ENCODE measurements around the gene BPNT1. TPM values are rescaled to one million over a fixed set of nuclear protein-coding genes. Genes with fewer than 3 reads are reported as not detected.
A peak's percentile ranks its signal among the peaks of the same experiment; 100 is the strongest.

BPNT1 gene
- total and polyA plus RNA-seq, 2 of the 13 experiments (the other 11 are each of a cell fraction or from before 2014, with no cell fraction given) = 35.2 to 43.9 TPM

GRCh38 chr1:220046052-220046930 lies 43.3 kb downstream of the BPNT1 start, which contains the start of gene EPRS1 (continued):
- TF ChIP-seq USF2 (IDR thresholded peaks at IDR 0.05; ENCODE audit: low read depth, low read length) = no peak
- TF ChIP-seq USF2 (CRISPR knock-in tag; IDR thresholded peaks at IDR 0.05; ENCODE audit: borderline replicate concordance) = no peak
- TF ChIP-seq ZBTB39 (CRISPR knock-in tag; IDR thresholded peaks at IDR 0.05) = no peak
- 0 out of 2 replicates have a peak, but pooled peaks have one; percentile 39 for TF ChIP-seq NFATC3 (CRISPR knock-in tag; IDR thresholded peaks at IDR 0.05)
- no peak for TF ChIP-seq NONO (IDR thresholded peaks at IDR 0.05)
- TF ChIP-seq NONO (CRISPR knock-in tag; conservative IDR thresholded peaks at IDR 0.05) = peak; percentile 100
- TF ChIP-seq SOX6 (IDR thresholded peaks at IDR 0.05) = no peak
- TF ChIP-seq SOX6 (CRISPR knock-in tag; IDR thresholded peaks at IDR 0.05) = peak; percentile 80
- TF ChIP-seq ZNF350 (CRISPR knock-in tag; IDR thresholded peaks at IDR 0.05; ENCODE audit: borderline replicate concordance, low read depth) = peak; percentile 94
- no peak for TF ChIP-seq DDIT3 (CRISPR knock-in tag; IDR thresholded peaks at IDR 0.05)
- TF ChIP-seq SAFB2 (CRISPR knock-in tag; IDR thresholded peaks at IDR 0.05; ENCODE audit: borderline replicate concordance, low read depth) = peak; percentile 87; the same call in 1 of the 2 replicates
- TF ChIP-seq THAP11 (CRISPR knock-in tag; IDR thresholded peaks at IDR 0.05) = peak; percentile 94
- TF ChIP-seq ZKSCAN8 (CRISPR knock-in tag; IDR thresholded peaks at IDR 0.05; ENCODE audit: borderline replicate concordance) = peak; percentile 76; the same call in 1 of the 2 replicates
- peak; percentile 88 for TF ChIP-seq ZNF124 (CRISPR knock-in tag; IDR thresholded peaks at IDR 0.05)
- TF ChIP-seq KLF9 (CRISPR knock-in tag; IDR thresholded peaks at IDR 0.05; ENCODE audit: low read depth) = peak; percentile 37; the same call in 1 of the 2 replicates
- TF ChIP-seq YEATS2 (CRISPR knock-in tag; IDR thresholded peaks at IDR 0.05; ENCODE audit: borderline replicate concordance) = peak; percentile 97; the same call in 1 of the 2 replicates
- TF ChIP-seq TAF1 (CRISPR knock-in tag; IDR thresholded peaks at IDR 0.05) = peak; percentile 85
- no peak for TF ChIP-seq NCOA1 (CRISPR knock-in tag; IDR thresholded peaks at IDR 0.05)
- peak; percentile 85 for TF ChIP-seq DRAP1 (CRISPR knock-in tag; IDR thresholded peaks at IDR 0.05)
- TF ChIP-seq PRMT3 (CRISPR knock-in tag; IDR thresholded peaks at IDR 0.05; ENCODE audit: borderline replicate concordance, low read depth) = peak; percentile 49; the same call in 1 of the 2 replicates
- no peak for TF ChIP-seq NCOA5 (CRISPR knock-in tag; IDR thresholded peaks at IDR 0.05)
- peak; percentile 57 for TF ChIP-seq MNT (IDR thresholded peaks at IDR 0.05)
- peak; percentile 31 for TF ChIP-seq JARID2 (CRISPR knock-in tag; IDR thresholded peaks at IDR 0.05; ENCODE audit: insufficient replicate concordance)
- TF ChIP-seq MED8 (CRISPR knock-in tag; IDR thresholded peaks at IDR 0.05; ENCODE audit: insufficient replicate concordance) = peak; percentile 91

Data from HepG2 (cell line).